H1 (cell line): ENCODE measurements around the gene SLC38A2. TPM values are rescaled to one million over a fixed set of nuclear protein-coding genes. Genes with fewer than 3 reads are reported as not detected.

Experiments used
- CBX8 ChIP-seq: fragments of 300-800, 300-1000 bp; sonication (generic); IDR thresholded peaks from 2 replicates; pipeline ENCODE4 v1.7.1; 2016; ENCODE audit warnings: low read depth, low read length, borderline replicate concordance
- CTBP2 ChIP-seq: IDR thresholded peaks from 2 replicates; pipeline ENCODE4 v1.7.0; 2011; ENCODE audit warnings: borderline replicate concordance, mild to moderate bottlenecking, moderate library complexity, mixed read lengths, low read length; ENCODE audit not compliant: insufficient read depth, insufficient read length
- GTF2F1 ChIP-seq: IDR thresholded peaks from 2 replicates; pipeline ENCODE4 v1.6.1; 2012; ENCODE audit warnings: low read depth, low read length, improper control_type of control experiment, borderline replicate concordance
- NANOG ChIP-seq: IDR thresholded peaks from 2 replicates; pipeline ENCODE4 v1.6.1; 2011; ENCODE audit warnings: low read length, low read depth, mild to moderate bottlenecking, inconsistent platforms; ENCODE audit not compliant: insufficient read depth, poor library complexity, severe bottlenecking
- SAP30 ChIP-seq: fragments of 300-600 bp; sonication (generic); IDR thresholded peaks from 2 replicates; pipeline ENCODE4 v1.7.1; 2012; ENCODE audit warnings: low read length, moderate library complexity, mild to moderate bottlenecking, inconsistent platforms; ENCODE audit not compliant: insufficient read depth, insufficient replicate concordance
- SUZ12 ChIP-seq: fragments of 200-600 bp; sonication (generic); IDR thresholded peaks from 2 replicates; pipeline ENCODE4 v1.6.1; 2012; ENCODE audit warnings: mild to moderate bottlenecking, inconsistent platforms, low read length, moderate library complexity, mixed read lengths
- polyA plus RNA-seq, 7 experiments: library from polyadenylated mRNA; depleted of rRNA in 3 of 7; stranded (reverse) in 5 of 7; unstranded in 2 of 7; fragments of >200 nt in 5 of 7; fragments of 200-250 nt in 2 of 7; gene quantifications; 1 replicate in 5 of 7; 2 replicates in 1 of 7; 4 replicates in 1 of 7; pipeline versions ENCODE4 v1.2.1 to v1.2.3, GENCODE V29; 2011 to 2013; ENCODE audit warnings: missing spikeins in 2 of 7, mixed read lengths in 2 of 7
- total RNA-seq: library from RNA; stranded (reverse); fragmentation: NEBNext Ultra II Directional; extraction: Animal tissue kit (Norgen Biotek cat#: 25700); gene quantifications from 2 replicates; pipeline ENCODE4 v1.2.1, GENCODE V29; 2021

The SLC38A2 gene
- total and polyA plus RNA-seq, 2 of the 8 experiments (the other 6 are each of a cell fraction or from before 2014, with no cell fraction given), result 163 to 684 TPM

- TF ChIP-seq CTBP2 (no peak), GTF2F1 (no peak), SAP30 (no peak), NANOG (no peak), CBX8 (no peak), SUZ12 (no peak)
- TF ChIP-seq, all 59 proteins: peak for 0
These were observed 9.5 kb downstream of the SLC38A2 start (continued) for GRCh38 chr12:46362895-46363581.
